ENCODE data around the gene EDDM13.

The EDDM13 gene

GRCh38 chr19:56350416-56351045 lies 78.0 kb downstream of the EDDM13 start:
- Histone ChIP-seq H3K9me2 (replicated peaks; ENCODE audit: control insufficient read depth, low read length) (no peaks in the 10 kb centered on the region), H3K9me3 (ENCODE audit: control insufficient read depth, insufficient read depth, low read length) (no peaks in the 10 kb centered on the region), H4K20me1 (ENCODE audit: control insufficient read depth, insufficient read depth, low read depth, low read length) (no peaks in the 10 kb centered on the region), H3K4me3 (ENCODE audit: low read length) (no peak overlapping the region), H3K4me2 (ENCODE audit: low read length) (no peak overlapping the region), H3K79me2 (ENCODE audit: control insufficient read depth, low read length) (no peaks in the 10 kb centered on the region), H3K36me3 (ENCODE audit: control insufficient read depth, low read length) (no peaks in the 10 kb centered on the region), H3K27ac (ENCODE audit: low read depth, low read length) (no peak overlapping the region), H3F3A (ENCODE audit: control insufficient read depth, insufficient read depth) (no peaks in the 10 kb centered on the region), H3K4me1 (ENCODE audit: control insufficient read depth, low read length) (no peaks in the 10 kb centered on the region), H3K27me3 (ENCODE audit: control insufficient read depth, low read length) (no peaks in the 10 kb centered on the region)
- TF ChIP-seq EZH2phosphoT487 (IDR thresholded peaks at IDR 0.05; ENCODE audit: borderline replicate concordance, low read length) = no peak
- TF ChIP-seq CTCF (IDR thresholded peaks at IDR 0.05; ENCODE audit: low read depth, low read length, poor library complexity, severe bottlenecking) = peak; percentile 70

- Histone ChIP-seq H3K4me1 (ENCODE audit: control insufficient read depth, low read length) (no peaks in the 10 kb centered on the region), H3K4me2 (ENCODE audit: low read length) (no peak overlapping the region), H3F3A (ENCODE audit: control insufficient read depth, insufficient read depth) (no peaks in the 10 kb centered on the region), H3K4me3 (ENCODE audit: low read length) (no peak overlapping the region), H3K27ac (ENCODE audit: low read depth, low read length) (no peak overlapping the region), H3K36me3 (ENCODE audit: control insufficient read depth, low read length) (no peaks in the 10 kb centered on the region), H3K79me2 (ENCODE audit: control insufficient read depth, low read length) (no peaks in the 10 kb centered on the region), H3K27me3 (ENCODE audit: control insufficient read depth, low read length) (no peaks in the 10 kb centered on the region), H3K9me2 (replicated peaks; ENCODE audit: control insufficient read depth, low read length) (no peaks in the 10 kb centered on the region), H3K9me3 (ENCODE audit: control insufficient read depth, insufficient read depth, low read length) (no peaks in the 10 kb centered on the region), H4K20me1 (ENCODE audit: control insufficient read depth, insufficient read depth, low read depth, low read length) (no peaks in the 10 kb centered on the region)
- no peak for TF ChIP-seq CTCF (IDR thresholded peaks at IDR 0.05; ENCODE audit: low read depth, low read length, poor library complexity, severe bottlenecking)
- no peak for TF ChIP-seq EZH2phosphoT487 (IDR thresholded peaks at IDR 0.05; ENCODE audit: borderline replicate concordance, low read length)
These were observed 78.7 kb downstream of the EDDM13 start for GRCh38 chr19:56351208-56351607.

- Histone ChIP-seq H3K27ac (ENCODE audit: low read depth, low read length) (no peak overlapping the region), H3F3A (ENCODE audit: control insufficient read depth, insufficient read depth) (no peaks in the 10 kb centered on the region), H3K4me1 (ENCODE audit: control insufficient read depth, low read length) (no peaks in the 10 kb centered on the region), H3K9me2 (replicated peaks; ENCODE audit: control insufficient read depth, low read length) (no peaks in the 10 kb centered on the region), H3K27me3 (ENCODE audit: control insufficient read depth, low read length) (no peaks in the 10 kb centered on the region), H3K79me2 (ENCODE audit: control insufficient read depth, low read length) (no peaks in the 10 kb centered on the region), H3K36me3 (ENCODE audit: control insufficient read depth, low read length) (no peaks in the 10 kb centered on the region), H3K9me3 (ENCODE audit: control insufficient read depth, insufficient read depth, low read length) (no peaks in the 10 kb centered on the region), H3K4me3 (ENCODE audit: low read length) (no peak overlapping the region), H3K4me2 (ENCODE audit: low read length) (no peak overlapping the region), H4K20me1 (ENCODE audit: control insufficient read depth, insufficient read depth, low read depth, low read length) (no peaks in the 10 kb centered on the region)
- TF ChIP-seq EZH2phosphoT487 (IDR thresholded peaks at IDR 0.05; ENCODE audit: borderline replicate concordance, low read length) (no peak), CTCF (IDR thresholded peaks at IDR 0.05; ENCODE audit: low read depth, low read length, poor library complexity, severe bottlenecking) (no peak)
These were observed 83.0 kb downstream of the EDDM13 start for GRCh38 chr19:56355517-56355916.

All from DOHH2 (cell line).